ENCODE measurements around the gene SCD5. TPM values are rescaled to one million over a fixed set of nuclear protein-coding genes. Genes with fewer than 3 reads are reported as not detected.

The SCD5 gene
- total and polyA plus RNA-seq, 2 experiments from 2014 or later: 0.79 to 1.6 TPM

- Mint-ChIP-seq H3K4me1 (peaks cover 8% of the 10 kb centered on the region), H3K27ac (no peak overlapping the region), H3K4me3 (no peak overlapping the region), H3K9me3 (no peaks in the 10 kb centered on the region), H3K36me3 (ENCODE audit: low read depth) (no peaks in the 10 kb centered on the region), H3K27me3 (ENCODE audit: insufficient read depth, low read depth, poor library complexity) (peaks cover 66% of the 10 kb centered on the region)
- H3K27me3 ChIP-seq (ENCODE audit: insufficient read depth): peaks cover 95% of the 10 kb centered on the region
- H2AFZ ChIP-seq: no peak overlapping the region
- no peaks in the 10 kb centered on the region for H3K4me1 ChIP-seq (ENCODE audit: insufficient read depth)
- H3K4me3 ChIP-seq: no peak overlapping the region
- H3K27ac ChIP-seq (ENCODE audit: low read depth): no peak overlapping the region
- DNase-seq (ENCODE audit: low spot score) (no peak), ATAC-seq (no peak)
- TF ChIP-seq ZNF462 (CRISPR knock-in tag; IDR thresholded peaks at IDR 0.05) (no peak), ZNF114 (CRISPR knock-in tag; IDR thresholded peaks at IDR 0.05) (no peak), ETS1 (IDR thresholded peaks at IDR 0.05) (no peak)
- no peaks in the 10 kb centered on the region for H3K36me3 ChIP-seq (ENCODE audit: insufficient read depth)
- H3K79me2 ChIP-seq (replicated peaks; ENCODE audit: insufficient read depth): no peaks in the 10 kb centered on the region
- H3K4me2 ChIP-seq: no peak overlapping the region
- peaks cover 7% of the 10 kb centered on the region; the same call in 1 of the 2 replicates for H4K20me1 ChIP-seq (replicated peaks; ENCODE audit: insufficient read depth)
- H3F3A ChIP-seq (replicated peaks; ENCODE audit: low read depth): no peaks in the 10 kb centered on the region; the same call in 1 of the 2 replicates
- H3K9me2 ChIP-seq (ENCODE audit: insufficient read depth): no peaks in the 10 kb centered on the region
Measured at GRCh38 chr4:82809619-82810018, 11.0 kb upstream of the SCD5 start.

- Mint-ChIP-seq H3K27ac (no peak overlapping the region), H3K4me1 (peaks cover 10% of the 10 kb centered on the region), H3K36me3 (ENCODE audit: low read depth) (no peaks in the 10 kb centered on the region), H3K9me3 (no peaks in the 10 kb centered on the region), H3K27me3 (ENCODE audit: insufficient read depth, low read depth, poor library complexity) (peaks cover 44% of the 10 kb centered on the region), H3K4me3 (no peak overlapping the region)
- Histone ChIP-seq H3K36me3 (ENCODE audit: insufficient read depth) (no peaks in the 10 kb centered on the region), H3K9me2 (ENCODE audit: insufficient read depth) (no peaks in the 10 kb centered on the region), H3K79me2 (replicated peaks; ENCODE audit: insufficient read depth) (no peaks in the 10 kb centered on the region), H3K27me3 (ENCODE audit: insufficient read depth) (peaks cover 99% of the 10 kb centered on the region), H3K4me1 (ENCODE audit: insufficient read depth) (peaks cover 7% of the 10 kb centered on the region), H3K4me3 (no peak overlapping the region), H3F3A (replicated peaks; ENCODE audit: low read depth) (peaks cover 3% of the 10 kb centered on the region; the same call in 1 of the 2 replicates), H3K27ac (ENCODE audit: low read depth) (no peak overlapping the region), H3K4me2 (no peak overlapping the region), H2AFZ (no peak overlapping the region), H4K20me1 (replicated peaks; ENCODE audit: insufficient read depth) (peaks cover 9% of the 10 kb centered on the region; the same call in 1 of the 2 replicates)
- DNase-seq (ENCODE audit: low spot score) (no peak), ATAC-seq (no peak)
- no peak for TF ChIP-seq NANOG (IDR thresholded peaks at IDR 0.05; ENCODE audit: borderline replicate concordance)
- no peak for TF ChIP-seq STAT1 (IDR thresholded peaks at IDR 0.05; ENCODE audit: unreplicated experiment)
- no peak for TF ChIP-seq ZNF462 (CRISPR knock-in tag; IDR thresholded peaks at IDR 0.05)
Measured at GRCh38 chr4:82803746-82804145, 5.2 kb upstream of the SCD5 start.

Measured in GM23338 (cell line).